Fibroblast of villous mesenchyme (primary cell): Measurements from ENCODE around the gene C3orf38. TPM values are rescaled to one million over a fixed set of nuclear protein-coding genes. Genes with fewer than 3 reads are reported as not detected.
"Not testable (repeated sequence)": the region's sequence is repeated elsewhere in the genome, so short reads cannot be mapped to it uniquely, and the experiment has no call there.

Source experiments
- DNase-seq: peaks from one replicate; pipeline ENCODE4 v3.0.0-alpha.2; 2010; ENCODE audit warnings: low read depth
- H3K4me3 ChIP-seq: 2 replicates; pipeline ENCODE4 v1.5.1; 2011; ENCODE audit warnings: low read depth, mild to moderate bottlenecking, low read length
- total RNA-seq: library from RNA; depleted of rRNA; stranded (reverse); fragments of >200 nt; gene quantifications from 2 replicates; pipeline ENCODE4 v1.2.3, GENCODE V29; 2012
- TF ChIP-seq, protein P1 (sequence below): IDR thresholded peaks from 2 replicates; pipeline ENCODE4 v1.5.1; 2012; ENCODE audit warnings: low read depth, mild to moderate bottlenecking, low read length; ENCODE audit not compliant: insufficient read depth

C3orf38 gene
- total RNA-seq, 1 donor = 33.2 TPM

DNA sequence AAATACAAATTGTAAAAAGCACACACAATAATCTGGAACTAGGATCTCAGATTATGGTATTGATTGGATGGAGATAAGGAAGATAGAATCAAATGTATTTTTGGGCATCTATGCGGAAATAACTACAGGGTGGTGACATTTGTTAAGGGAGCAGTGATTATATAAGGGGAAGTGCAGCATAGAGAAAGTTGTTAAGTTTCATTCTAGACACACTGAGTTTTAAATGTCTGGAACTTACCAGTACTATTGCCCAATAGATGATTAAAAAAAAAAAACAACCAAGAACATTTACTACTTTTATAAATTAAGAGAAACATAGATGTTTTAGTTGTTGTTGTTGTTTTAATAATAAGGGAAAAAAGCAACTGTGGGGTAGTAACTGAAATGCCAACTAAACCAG, 32.1 kb upstream of the C3orf38 start:
- peak; percentile 7 for DNase-seq
- no peak overlapping the region for H3K4me3 ChIP-seq
- TF ChIP-seq, protein P1, sequence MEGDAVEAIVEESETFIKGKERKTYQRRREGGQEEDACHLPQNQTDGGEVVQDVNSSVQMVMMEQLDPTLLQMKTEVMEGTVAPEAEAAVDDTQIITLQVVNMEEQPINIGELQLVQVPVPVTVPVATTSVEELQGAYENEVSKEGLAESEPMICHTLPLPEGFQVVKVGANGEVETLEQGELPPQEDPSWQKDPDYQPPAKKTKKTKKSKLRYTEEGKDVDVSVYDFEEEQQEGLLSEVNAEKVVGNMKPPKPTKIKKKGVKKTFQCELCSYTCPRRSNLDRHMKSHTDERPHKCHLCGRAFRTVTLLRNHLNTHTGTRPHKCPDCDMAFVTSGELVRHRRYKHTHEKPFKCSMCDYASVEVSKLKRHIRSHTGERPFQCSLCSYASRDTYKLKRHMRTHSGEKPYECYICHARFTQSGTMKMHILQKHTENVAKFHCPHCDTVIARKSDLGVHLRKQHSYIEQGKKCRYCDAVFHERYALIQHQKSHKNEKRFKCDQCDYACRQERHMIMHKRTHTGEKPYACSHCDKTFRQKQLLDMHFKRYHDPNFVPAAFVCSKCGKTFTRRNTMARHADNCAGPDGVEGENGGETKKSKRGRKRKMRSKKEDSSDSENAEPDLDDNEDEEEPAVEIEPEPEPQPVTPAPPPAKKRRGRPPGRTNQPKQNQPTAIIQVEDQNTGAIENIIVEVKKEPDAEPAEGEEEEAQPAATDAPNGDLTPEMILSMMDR = no peak

DNA sequence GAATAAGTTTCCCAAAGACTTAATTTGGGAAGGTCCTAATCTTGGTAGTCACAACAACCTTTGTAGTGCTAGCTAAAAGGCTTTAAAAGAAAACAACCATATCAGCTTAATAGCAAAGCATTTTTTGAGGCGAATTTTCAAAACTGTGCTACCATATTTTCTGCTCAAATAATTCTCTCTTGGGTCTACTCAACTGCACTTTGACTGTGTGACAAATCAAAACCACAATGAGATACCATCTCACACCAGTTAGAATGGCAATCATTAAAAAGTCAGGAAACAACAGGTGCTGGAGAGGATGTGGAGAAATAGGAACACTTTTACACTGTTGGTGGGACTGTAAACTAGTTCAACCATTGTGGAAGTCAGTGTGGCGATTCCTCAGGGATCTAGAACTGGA, 31.2 kb upstream of the C3orf38 start:
- not testable (repeated sequence) for DNase-seq, H3K4me3 ChIP-seq

DNA sequence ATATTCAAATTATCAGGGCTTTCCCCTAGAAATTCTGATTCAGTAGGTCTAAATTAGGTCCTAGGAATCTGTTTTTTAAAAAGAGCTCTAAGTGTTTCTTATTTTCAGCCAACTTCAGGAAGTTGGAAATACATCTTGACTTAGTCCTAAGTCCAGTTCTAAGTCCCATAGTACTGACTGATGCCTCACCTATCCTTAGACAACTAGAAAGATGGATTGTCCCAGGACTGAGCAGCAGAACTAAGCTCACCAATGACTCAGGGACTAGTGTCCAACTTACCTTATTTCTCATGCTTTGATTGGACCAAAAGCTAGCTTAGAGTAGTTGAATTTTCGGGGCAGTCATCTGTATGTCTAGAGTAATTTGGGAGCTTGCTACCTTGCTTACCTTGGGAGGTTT, 26.2 kb upstream of the C3orf38 start:
- no peak for DNase-seq
- no peak overlapping the region for H3K4me3 ChIP-seq
- TF ChIP-seq, protein P1 = no peak

DNA sequence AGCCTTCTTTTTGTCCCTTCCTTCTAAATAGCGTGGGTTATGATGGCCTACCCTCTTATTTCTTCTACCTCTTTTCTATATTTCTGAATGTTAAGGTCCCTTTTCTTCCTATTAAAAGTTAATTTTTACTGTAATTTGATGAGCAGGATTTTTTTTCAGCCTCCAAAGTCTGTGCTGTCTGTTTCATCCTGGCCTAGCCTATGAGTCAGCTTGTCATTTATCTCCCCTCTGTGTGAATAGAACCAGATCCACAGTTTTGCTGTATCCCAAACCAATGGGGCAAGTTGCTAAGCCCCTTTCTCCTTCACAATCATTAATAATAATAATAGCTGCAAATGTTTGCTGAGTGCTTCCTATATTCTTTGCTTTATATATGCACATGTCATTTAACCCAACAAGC, 18.1 kb upstream of the C3orf38 start:
- TF ChIP-seq, protein P1 = no peak
- H3K4me3 ChIP-seq = no peak overlapping the region
- DNase-seq = no peak

DNA sequence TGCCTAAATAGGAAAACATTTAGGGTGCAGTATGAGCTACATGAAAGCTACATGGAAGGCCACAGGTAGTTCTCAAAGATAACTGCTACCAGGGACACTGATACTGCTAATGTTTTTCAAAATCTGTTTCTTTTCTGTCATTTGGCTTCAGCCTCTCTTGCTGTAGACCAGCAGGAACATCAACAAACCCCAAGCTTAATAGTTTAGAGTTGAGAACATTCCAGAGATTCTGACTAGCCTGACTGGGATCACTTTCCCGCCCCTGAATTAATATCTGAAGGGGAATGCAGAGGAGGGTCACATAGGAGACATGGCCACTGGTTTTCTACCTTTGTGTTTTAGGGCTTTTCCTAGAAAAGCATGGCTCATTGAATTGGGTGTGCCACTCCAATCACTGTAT, 16.9 kb upstream of the C3orf38 start:
- DNase-seq = no peak
- no peak overlapping the region for H3K4me3 ChIP-seq
- TF ChIP-seq, protein P1 = no peak

DNA sequence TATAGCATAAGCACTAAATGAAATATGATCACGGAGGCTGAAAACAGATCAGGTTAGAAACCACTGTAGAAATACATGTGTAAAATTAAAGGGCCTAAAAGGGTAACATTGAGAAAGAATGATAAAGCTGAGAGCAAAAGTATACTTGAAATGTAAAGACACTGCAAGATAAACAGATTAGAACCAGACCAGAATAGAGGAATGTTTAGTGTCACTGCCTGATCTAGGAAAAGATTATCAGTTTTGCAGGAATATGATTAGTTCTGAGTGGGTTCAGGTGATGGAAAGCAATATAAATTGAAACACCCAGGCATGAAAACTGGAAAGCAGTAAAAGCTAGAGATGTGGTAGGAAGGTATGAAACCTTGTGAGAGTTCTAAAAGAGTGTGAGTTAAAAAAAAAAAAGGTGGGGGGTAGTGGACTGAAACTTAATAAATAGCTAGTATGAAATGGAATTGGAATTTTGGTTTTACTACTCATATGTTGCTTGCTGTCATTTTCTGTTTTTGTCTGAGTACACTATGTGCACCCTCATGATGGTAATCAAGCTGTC, 16.0 kb upstream of the C3orf38 start:
- DNase-seq = no peak
- no peak overlapping the region for H3K4me3 ChIP-seq
- TF ChIP-seq, protein P1 = no peak

DNA sequence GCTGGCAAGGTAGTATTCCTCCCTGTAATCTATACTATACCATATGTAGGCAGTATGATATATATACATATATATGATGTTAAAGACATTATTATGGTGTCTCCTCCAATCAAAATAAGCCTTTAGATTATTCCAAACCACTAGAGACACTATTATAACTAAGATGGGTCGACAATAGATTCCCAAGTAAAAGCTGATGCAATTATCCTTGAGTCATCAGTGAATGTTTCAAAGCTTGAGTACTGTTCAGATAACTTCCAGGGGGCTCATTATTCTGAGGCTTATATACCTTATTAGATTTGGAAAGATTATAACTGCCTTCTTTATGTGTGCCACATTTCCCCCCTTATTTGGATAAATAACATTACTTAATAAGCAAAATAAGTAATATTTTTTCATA, 11.9 kb upstream of the C3orf38 start:
- TF ChIP-seq, protein P1 = no peak
- no peak for DNase-seq

More for the DNA sequence above, 11.9 kb upstream of the C3orf38 start:
- no peak overlapping the region for H3K4me3 ChIP-seq
